Calu3 (cell line): Measurements from ENCODE around the gene TENM3. TPM values are rescaled to one million over a fixed set of nuclear protein-coding genes. Genes with fewer than 3 reads are reported as not detected.

Experiments
- BruUV-seq: library from RNA; stranded (reverse); fragments of 400-500 nt; replicated peaks from 2 replicates; lab custom pipeline; 2021; lab: Mats Ljungman, UMichigan
- CTCF ChIA-PET: fragments of 300-600 bp; sonication (Branson Sonifier 250); formaldehyde crosslinking; loops from one replicate; lab custom pipeline; 2022; ENCODE audit warnings: antibody characterized with exemption; lab: Charles Lee
- DNase-seq: peaks from one replicate; pipeline ENCODE4 v3.0.0; 2022
- H3K27ac Mint-ChIP-seq: one replicate; pipeline ENCODE4 v1.8.0; 2022; ENCODE audit warnings: mixed read lengths; ENCODE audit not compliant: unreplicated experiment
- H3K27me3 Mint-ChIP-seq: one replicate; pipeline ENCODE4 v1.8.0; 2022; ENCODE audit warnings: mixed read lengths; ENCODE audit not compliant: unreplicated experiment
- H3K36me3 Mint-ChIP-seq: one replicate; pipeline ENCODE4 v1.8.0; 2022; ENCODE audit warnings: mild to moderate bottlenecking, moderate library complexity, mixed read lengths; ENCODE audit not compliant: insufficient read depth, unreplicated experiment
- H3K4me1 Mint-ChIP-seq: one replicate; pipeline ENCODE4 v1.8.0; 2022; ENCODE audit warnings: mild to moderate bottlenecking, low read depth, mixed read lengths; ENCODE audit not compliant: unreplicated experiment
- H3K4me3 Mint-ChIP-seq: one replicate; pipeline ENCODE4 v1.8.0; 2022; ENCODE audit warnings: mild to moderate bottlenecking, low read depth, moderate library complexity, mixed read lengths; ENCODE audit not compliant: unreplicated experiment
- H3K9me3 Mint-ChIP-seq: one replicate; pipeline ENCODE4 v1.8.0; 2022; ENCODE audit warnings: low read depth, mixed read lengths; ENCODE audit not compliant: unreplicated experiment
- intact Hi-C: fragments of 100-400 bp; cut with micrococcal nuclease; formaldehyde crosslinking; loops from one replicate; pipeline ENCODE4 v1.10.0; 2022; ENCODE audit not compliant: unreplicated experiment
- total RNA-seq: library from RNA; stranded (reverse); gene quantifications from 2 replicates; pipeline ENCODE4 v1.2.3, GENCODE V29; 2022
- TF ChIP-seq, protein P1 (sequence below): fragments of 200-600 bp; IDR thresholded peaks from one replicate; pipeline ENCODE4 v1.8.0; 2022; ENCODE audit warnings: antibody characterized with exemption; ENCODE audit not compliant: unreplicated experiment

Gene TENM3
- total RNA-seq, 1 experiment from 2014 or later: 5.9 TPM

DNA sequence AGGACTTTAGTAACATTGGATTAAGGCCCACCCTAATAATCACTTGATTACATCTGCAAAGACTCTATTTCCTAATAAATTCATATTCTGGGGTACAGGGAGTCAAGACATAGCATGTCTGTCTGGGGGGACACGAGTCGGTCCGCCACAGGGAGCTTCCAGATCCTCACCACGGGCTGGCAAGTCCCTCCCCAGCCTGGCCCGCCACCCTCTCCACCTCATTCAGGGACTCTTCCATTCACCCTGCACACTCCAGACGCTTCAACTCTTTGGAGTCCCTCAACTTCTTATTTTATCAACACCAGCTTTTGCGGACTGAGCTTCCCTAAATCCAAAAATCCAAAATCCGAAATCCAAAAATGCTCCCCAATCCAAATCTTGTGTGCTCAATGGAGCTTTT is 602.8 kb downstream of the TENM3 start:
- no peak overlapping the region for H3K27ac Mint-ChIP-seq
- no TSS peak for BruUV-seq
- no peaks in the 10 kb centered on the region for H3K4me1 Mint-ChIP-seq
- intact Hi-C loops: no loop called here
- H3K4me3 Mint-ChIP-seq: no peak overlapping the region
- H3K9me3 Mint-ChIP-seq: no peaks in the 10 kb centered on the region
- CTCF ChIA-PET: no interaction called here
- H3K27me3 Mint-ChIP-seq: peaks cover 47% of the 10 kb centered on the region
- TF ChIP-seq, protein P1, sequence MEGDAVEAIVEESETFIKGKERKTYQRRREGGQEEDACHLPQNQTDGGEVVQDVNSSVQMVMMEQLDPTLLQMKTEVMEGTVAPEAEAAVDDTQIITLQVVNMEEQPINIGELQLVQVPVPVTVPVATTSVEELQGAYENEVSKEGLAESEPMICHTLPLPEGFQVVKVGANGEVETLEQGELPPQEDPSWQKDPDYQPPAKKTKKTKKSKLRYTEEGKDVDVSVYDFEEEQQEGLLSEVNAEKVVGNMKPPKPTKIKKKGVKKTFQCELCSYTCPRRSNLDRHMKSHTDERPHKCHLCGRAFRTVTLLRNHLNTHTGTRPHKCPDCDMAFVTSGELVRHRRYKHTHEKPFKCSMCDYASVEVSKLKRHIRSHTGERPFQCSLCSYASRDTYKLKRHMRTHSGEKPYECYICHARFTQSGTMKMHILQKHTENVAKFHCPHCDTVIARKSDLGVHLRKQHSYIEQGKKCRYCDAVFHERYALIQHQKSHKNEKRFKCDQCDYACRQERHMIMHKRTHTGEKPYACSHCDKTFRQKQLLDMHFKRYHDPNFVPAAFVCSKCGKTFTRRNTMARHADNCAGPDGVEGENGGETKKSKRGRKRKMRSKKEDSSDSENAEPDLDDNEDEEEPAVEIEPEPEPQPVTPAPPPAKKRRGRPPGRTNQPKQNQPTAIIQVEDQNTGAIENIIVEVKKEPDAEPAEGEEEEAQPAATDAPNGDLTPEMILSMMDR: no peak
- H3K36me3 Mint-ChIP-seq: peaks cover 5% of the 10 kb centered on the region
- DNase-seq: no peak

GRCh38 chr4:182847576-182848450 is 604.6 kb downstream of the TENM3 start:
- TF ChIP-seq, protein P1: no peak
- no TSS peak for BruUV-seq
- no peak for DNase-seq
- Mint-ChIP-seq H3K4me1 (no peaks in the 10 kb centered on the region), H3K9me3 (no peaks in the 10 kb centered on the region), H3K27me3 (peaks cover 41% of the 10 kb centered on the region), H3K4me3 (no peak overlapping the region), H3K27ac (no peak overlapping the region), H3K36me3 (peaks cover 5% of the 10 kb centered on the region)
- CTCF ChIA-PET: no interaction called here
- intact Hi-C loops: no loop called here

DNA sequence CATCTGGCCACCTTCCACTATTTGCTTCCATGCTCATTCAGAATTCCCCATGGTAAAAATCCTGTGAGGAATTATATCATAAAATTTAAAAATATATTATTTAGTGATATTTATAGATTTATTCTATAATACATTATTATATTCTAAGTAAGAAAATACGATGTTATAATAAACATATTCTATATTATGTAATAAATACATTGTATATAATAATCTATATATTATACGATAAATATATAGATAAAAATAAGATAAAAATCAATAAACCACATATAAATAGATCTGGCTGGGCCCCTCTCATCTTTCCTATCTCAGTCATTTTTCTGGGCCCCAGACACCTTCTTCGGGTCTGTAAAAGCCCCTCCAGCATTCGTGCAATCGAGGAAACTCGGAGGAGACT is 605.5 kb downstream of the TENM3 start:
- CTCF ChIA-PET: no interaction called here
- TF ChIP-seq, protein P1: no peak
- Mint-ChIP-seq H3K36me3 (peaks cover 4% of the 10 kb centered on the region), H3K27me3 (peaks cover 32% of the 10 kb centered on the region), H3K4me1 (no peaks in the 10 kb centered on the region), H3K27ac (no peak overlapping the region), H3K9me3 (no peaks in the 10 kb centered on the region), H3K4me3 (no peak overlapping the region)
- DNase-seq: no peak
- BruUV-seq: no TSS peak
- intact Hi-C loops: no loop called here
